CD4-positive, alpha-beta T cell (primary cell): ENCODE data around the gene PACSIN1. TPM values are rescaled to one million over a fixed set of nuclear protein-coding genes. Genes with fewer than 3 reads are reported as not detected.
A peak's percentile ranks its signal among the peaks of the same experiment; 100 is the strongest.

Source experiments
- ATAC-seq: fragments of 200-7000 bp; cut with Tn5 transposase; one replicate; pipeline ENCODE4 v1.10.0; 2022; ENCODE audit warnings: mild to moderate bottlenecking; ENCODE audit not compliant: poor library complexity
- CTCF ChIA-PET: fragments of 350-600 bp; sonication (Branson Sonifier 250); formaldehyde crosslinking; loops from one replicate; lab custom pipeline; 2021; ENCODE audit warnings: antibody characterized with exemption, inconsistent platforms; lab: Charles Lee
- POLR2A ChIA-PET: fragments of 350-600 bp; sonication (Branson Sonifier 250); formaldehyde crosslinking; loops from one replicate; lab custom pipeline; 2021; ENCODE audit warnings: antibody characterized with exemption, inconsistent platforms; lab: Charles Lee
- DNase-seq, 14 experiments: peaks; one replicate each; pipeline ENCODE4 v3.0.0-alpha.2; 2013 to 2020; ENCODE audit warnings: mixed read lengths in 2 of 14
- H3K27ac ChIP-seq, 2 donors: one replicate each; pipeline versions ENCODE4 v1.5.1 to v1.7.0; 2013; ENCODE audit warnings: low read length in 2 of 2, low read depth in 1 of 2, mild to moderate bottlenecking in 1 of 2
- H3K27me3 ChIP-seq, 2 experiments: 1 replicate in 1 of 2; 2 replicates in 1 of 2; pipeline versions ENCODE4 v1.6.1 to v1.7.0; 2013; ENCODE audit warnings: low read length in 2 of 2, control low read depth in 1 of 2, mild to moderate bottlenecking in 1 of 2, moderate library complexity in 1 of 2; ENCODE audit not compliant: insufficient read depth in 2 of 2, control insufficient read depth in 1 of 2
- H3K36me3 ChIP-seq: one replicate; pipeline ENCODE4 v1.6.1; 2013; ENCODE audit warnings: low read length, control low read depth; ENCODE audit not compliant: insufficient read depth
- H3K4me1 ChIP-seq: one replicate; pipeline ENCODE4 v1.6.1; 2013; ENCODE audit warnings: low read length, control low read depth; ENCODE audit not compliant: insufficient read depth
- H3K4me3 ChIP-seq: one replicate; pipeline ENCODE4 v1.5.1; 2013; ENCODE audit warnings: mild to moderate bottlenecking, low read length, moderate library complexity
- H3K9me3 ChIP-seq, 2 experiments: 1 replicate in 1 of 2; 2 replicates in 1 of 2; pipeline versions ENCODE4 v1.6.1 to v1.7.0; 2013; ENCODE audit warnings: low read length in 2 of 2, mild to moderate bottlenecking in 2 of 2, control low read depth in 1 of 2, moderate library complexity in 1 of 2; ENCODE audit not compliant: control insufficient read depth in 1 of 2, insufficient read depth in 1 of 2
- H3K27ac Mint-ChIP-seq: one replicate; pipeline ENCODE4 v1.8.0; 2020; ENCODE audit warnings: mixed read lengths
- H3K27me3 Mint-ChIP-seq: one replicate; pipeline ENCODE4 v1.8.0; 2021; ENCODE audit warnings: mixed read lengths
- H3K36me3 Mint-ChIP-seq: one replicate; pipeline ENCODE4 v1.8.0; 2021; ENCODE audit warnings: low read depth, mixed read lengths
- H3K4me1 Mint-ChIP-seq: one replicate; pipeline ENCODE4 v1.8.0; 2021; ENCODE audit warnings: low read depth, mixed read lengths
- H3K4me3 Mint-ChIP-seq: one replicate; pipeline ENCODE4 v1.8.0; 2020; ENCODE audit warnings: mild to moderate bottlenecking, mixed read lengths
- H3K9me3 Mint-ChIP-seq: one replicate; pipeline ENCODE4 v1.8.0; 2020; ENCODE audit warnings: mixed read lengths
- intact Hi-C, 2 experiments: fragments of 100-400 bp; cut with DNase I in 1 of 2; cut with micrococcal nuclease in 1 of 2; formaldehyde crosslinking; loops; one replicate each; pipeline versions ENCODE4 v1.15.1 to v1.9.0; 2023 to 2025; cut with DNase I, micrococcal nuclease
- total RNA-seq, 174 experiments: library from RNA in 2 of 174; stranded (reverse) in 2 of 174; gene quantifications; one replicate each; pipeline ENCODE4 v1.2.3 and lab custom pipeline; 2021 to 2026
- TF ChIP-seq, protein P1 (sequence below): fragments of 200-600 bp; IDR thresholded peaks from one replicate; pipeline ENCODE4 v1.8.0; 2022; ENCODE audit warnings: antibody characterized with exemption, mild to moderate bottlenecking

Gene PACSIN1
- total RNA-seq, 2 experiments from 2014 or later = 1.3 to 1.4 TPM

DNA sequence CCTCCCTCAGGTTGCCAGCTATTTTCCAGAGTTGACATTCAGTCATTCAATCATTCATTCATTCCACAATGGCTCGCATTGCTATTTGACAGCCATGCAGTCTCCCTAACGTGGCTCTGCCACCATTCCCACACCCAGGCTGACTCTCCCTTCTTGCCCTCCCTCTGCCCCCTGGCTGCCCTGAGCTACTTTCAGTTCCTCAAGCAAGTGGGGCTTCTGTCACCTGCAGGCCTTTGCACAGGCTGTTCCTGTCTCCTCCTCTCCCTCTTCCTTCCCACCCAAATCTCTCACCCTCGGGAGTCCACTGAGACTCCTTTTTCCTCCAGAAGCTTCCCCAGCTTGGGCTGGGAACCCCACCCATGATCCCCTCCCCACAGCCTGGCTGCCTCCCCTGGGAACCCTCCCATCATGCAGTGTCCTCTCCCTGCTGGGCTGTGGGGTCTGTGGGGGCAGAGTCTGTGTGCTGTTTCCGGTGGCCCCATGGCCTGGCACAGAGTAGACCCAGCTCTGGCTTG is 2.6 kb downstream of the PACSIN1 start:
- intact Hi-C loops = loop anchor here in 1 of 2 experiments (10.0 kb wide), 1 partner anchor 736 kb away; no protein-coding TSS in a partner anchor
- Mint-ChIP-seq H3K4me1 (peaks cover 6% of the 10 kb centered on the region), H3K9me3 (no peaks in the 10 kb centered on the region), H3K27me3 (peaks cover 39% of the 10 kb centered on the region), H3K36me3 (no peaks in the 10 kb centered on the region), H3K27ac (no peak overlapping the region), H3K4me3 (no peak overlapping the region)
- Histone ChIP-seq H3K27me3 (peaks cover 7 to 20% of the 10 kb centered on the region in 2 experiments), H3K36me3 (no peaks in the 10 kb centered on the region), H3K27ac (no peak overlapping the region), H3K4me1 (peaks cover 13% of the 10 kb centered on the region), H3K9me3 (peaks cover 0 to 3% of the 10 kb centered on the region in 2 experiments), H3K4me3 (no peak overlapping the region)
- CTCF ChIA-PET = no interaction called here
- POLR2A ChIA-PET = no interaction called here
- ATAC-seq = no peak
- TF ChIP-seq, protein P1, sequence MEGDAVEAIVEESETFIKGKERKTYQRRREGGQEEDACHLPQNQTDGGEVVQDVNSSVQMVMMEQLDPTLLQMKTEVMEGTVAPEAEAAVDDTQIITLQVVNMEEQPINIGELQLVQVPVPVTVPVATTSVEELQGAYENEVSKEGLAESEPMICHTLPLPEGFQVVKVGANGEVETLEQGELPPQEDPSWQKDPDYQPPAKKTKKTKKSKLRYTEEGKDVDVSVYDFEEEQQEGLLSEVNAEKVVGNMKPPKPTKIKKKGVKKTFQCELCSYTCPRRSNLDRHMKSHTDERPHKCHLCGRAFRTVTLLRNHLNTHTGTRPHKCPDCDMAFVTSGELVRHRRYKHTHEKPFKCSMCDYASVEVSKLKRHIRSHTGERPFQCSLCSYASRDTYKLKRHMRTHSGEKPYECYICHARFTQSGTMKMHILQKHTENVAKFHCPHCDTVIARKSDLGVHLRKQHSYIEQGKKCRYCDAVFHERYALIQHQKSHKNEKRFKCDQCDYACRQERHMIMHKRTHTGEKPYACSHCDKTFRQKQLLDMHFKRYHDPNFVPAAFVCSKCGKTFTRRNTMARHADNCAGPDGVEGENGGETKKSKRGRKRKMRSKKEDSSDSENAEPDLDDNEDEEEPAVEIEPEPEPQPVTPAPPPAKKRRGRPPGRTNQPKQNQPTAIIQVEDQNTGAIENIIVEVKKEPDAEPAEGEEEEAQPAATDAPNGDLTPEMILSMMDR = no peak
- DNase-seq = peak in 2 of 14 experiments; percentile 16 to 22

- H3K27ac Mint-ChIP-seq = no peak overlapping the region
- no peak overlapping the region for H3K27ac ChIP-seq
- ATAC-seq (no peak), DNase-seq (no peak)
- intact Hi-C loops = loop anchor here in 1 of 2 experiments (10.0 kb wide), 1 partner anchor 735 kb away; no protein-coding TSS in a partner anchor
- peaks cover 7 to 20% of the 10 kb centered on the region in 2 experiments for H3K27me3 ChIP-seq
- H3K36me3 Mint-ChIP-seq = no peaks in the 10 kb centered on the region
- H3K27me3 Mint-ChIP-seq = peaks cover 30% of the 10 kb centered on the region
- H3K9me3 ChIP-seq = peaks cover 0 to 4% of the 10 kb centered on the region in 2 experiments
- H3K4me3 ChIP-seq = no peak overlapping the region
- ChIA-PET POLR2A (no interaction called here), CTCF (interaction anchor here (0.6 kb wide), 2 partner anchors 27 to 122 kb away, joined by 3 read pairs; no protein-coding TSS in a partner anchor)
- H3K4me1 Mint-ChIP-seq = peaks cover 6% of the 10 kb centered on the region
- H3K36me3 ChIP-seq = no peaks in the 10 kb centered on the region
- no peaks in the 10 kb centered on the region for H3K9me3 Mint-ChIP-seq
- peaks cover 13% of the 10 kb centered on the region for H3K4me1 ChIP-seq
- H3K4me3 Mint-ChIP-seq = no peak overlapping the region
- TF ChIP-seq, protein P1 = no peak
Observed at GRCh38 chr6:34469499-34469898, 3.6 kb downstream of the PACSIN1 start.

GRCh38 chr6:34472425-34472824 is 6.5 kb downstream of the PACSIN1 start:
- TF ChIP-seq, protein P1 = no peak
- no peak overlapping the region for H3K27ac Mint-ChIP-seq

More at GRCh38 chr6:34472425-34472824, 6.5 kb downstream of the PACSIN1 start:
- no peaks in the 10 kb centered on the region for H3K27me3 ChIP-seq
- H3K27ac ChIP-seq = no peak overlapping the region
- H3K27me3 Mint-ChIP-seq = peaks cover 9% of the 10 kb centered on the region
- DNase-seq (no peak), ATAC-seq (no peak)
- H3K4me1 Mint-ChIP-seq = no peaks in the 10 kb centered on the region
- H3K9me3 ChIP-seq = peaks cover 0 to 4% of the 10 kb centered on the region in 2 experiments
- CTCF ChIA-PET = no interaction called here
- H3K36me3 ChIP-seq = no peaks in the 10 kb centered on the region
- no peaks in the 10 kb centered on the region for H3K36me3 Mint-ChIP-seq
- H3K4me3 ChIP-seq = no peak overlapping the region
- intact Hi-C loops = no loop called here
- POLR2A ChIA-PET = no interaction called here
- H3K4me3 Mint-ChIP-seq = no peak overlapping the region
- no peaks in the 10 kb centered on the region for H3K9me3 Mint-ChIP-seq
- peaks cover 2% of the 10 kb centered on the region for H3K4me1 ChIP-seq
